Hepatocyte (in vitro differentiated cells): Measurements from ENCODE around the gene MDH1B.

Experiments
- EZH2 ChIP-seq: fragments of 200-600 bp; sonication (generic); IDR thresholded peaks from 2 replicates; pipeline ENCODE4 v1.6.1; 2016; ENCODE audit warnings: antibody characterized with exemption, mild to moderate bottlenecking, borderline replicate concordance
- TF ChIP-seq, protein P1 (sequence below): fragments of 200-600 bp; sonication (generic); IDR thresholded peaks from 2 replicates; pipeline ENCODE4 v1.5.1; 2016; ENCODE audit warnings: antibody characterized with exemption, mild to moderate bottlenecking; ENCODE audit not compliant: poor library complexity

DNA sequence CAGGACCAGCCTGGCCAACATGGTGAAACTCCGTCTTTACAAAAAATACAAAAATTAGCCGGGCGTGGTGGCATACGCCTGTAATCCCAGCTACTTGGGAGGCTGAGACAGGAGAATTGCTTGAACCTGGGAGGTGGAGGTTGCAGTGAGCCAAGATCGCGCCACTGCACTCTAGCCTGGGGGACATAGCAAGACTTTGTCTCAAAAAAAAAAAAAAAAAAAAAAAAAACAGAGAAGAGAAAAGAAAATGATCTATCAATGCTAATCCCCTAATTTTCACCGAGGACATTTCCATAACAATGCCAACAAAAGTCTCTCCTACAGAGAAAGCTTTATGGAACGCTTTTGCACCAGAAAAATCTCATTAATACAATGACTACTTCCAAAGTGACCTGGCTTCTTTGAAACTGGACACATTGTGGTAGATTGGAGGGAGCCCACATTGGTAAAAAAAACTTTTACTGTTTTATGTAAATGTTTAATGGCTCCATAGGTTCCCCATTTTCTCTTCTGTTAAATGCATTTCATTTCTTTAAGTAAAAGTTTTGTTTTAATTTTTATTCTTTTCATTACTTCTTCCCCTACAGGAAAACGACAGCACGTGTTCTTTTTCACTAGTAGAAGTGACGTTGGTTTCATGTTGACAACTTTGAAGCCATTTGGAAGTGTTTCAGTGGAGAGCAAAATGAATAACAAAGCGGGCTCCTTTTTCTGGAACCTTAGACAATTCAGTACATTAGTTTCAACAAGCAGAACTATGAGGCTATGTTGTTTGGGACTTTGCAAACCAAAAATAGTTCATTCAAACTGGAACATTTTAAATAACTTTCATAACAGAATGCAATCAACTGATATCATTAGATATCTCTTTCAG lies 1.2 kb upstream of the MDH1B start:
- TF ChIP-seq, protein P1, sequence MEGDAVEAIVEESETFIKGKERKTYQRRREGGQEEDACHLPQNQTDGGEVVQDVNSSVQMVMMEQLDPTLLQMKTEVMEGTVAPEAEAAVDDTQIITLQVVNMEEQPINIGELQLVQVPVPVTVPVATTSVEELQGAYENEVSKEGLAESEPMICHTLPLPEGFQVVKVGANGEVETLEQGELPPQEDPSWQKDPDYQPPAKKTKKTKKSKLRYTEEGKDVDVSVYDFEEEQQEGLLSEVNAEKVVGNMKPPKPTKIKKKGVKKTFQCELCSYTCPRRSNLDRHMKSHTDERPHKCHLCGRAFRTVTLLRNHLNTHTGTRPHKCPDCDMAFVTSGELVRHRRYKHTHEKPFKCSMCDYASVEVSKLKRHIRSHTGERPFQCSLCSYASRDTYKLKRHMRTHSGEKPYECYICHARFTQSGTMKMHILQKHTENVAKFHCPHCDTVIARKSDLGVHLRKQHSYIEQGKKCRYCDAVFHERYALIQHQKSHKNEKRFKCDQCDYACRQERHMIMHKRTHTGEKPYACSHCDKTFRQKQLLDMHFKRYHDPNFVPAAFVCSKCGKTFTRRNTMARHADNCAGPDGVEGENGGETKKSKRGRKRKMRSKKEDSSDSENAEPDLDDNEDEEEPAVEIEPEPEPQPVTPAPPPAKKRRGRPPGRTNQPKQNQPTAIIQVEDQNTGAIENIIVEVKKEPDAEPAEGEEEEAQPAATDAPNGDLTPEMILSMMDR = no peak
- TF ChIP-seq EZH2 = no peak
